BJ (cell line): ENCODE results near the gene DLG5. TPM values are rescaled to one million over a fixed set of nuclear protein-coding genes. Genes with fewer than 3 reads are reported as not detected.

Source experiments
- CTCF ChIA-PET: fragments of 350-600 bp; formaldehyde crosslinking; extraction: SDS; loops from one replicate; lab custom pipeline; 2021; ENCODE audit warnings: antibody characterized with exemption, inconsistent platforms; lab: Yijun Ruan, JAX
- POLR2A ChIA-PET: fragments of 300-600 bp; sonication (Branson Sonifier 250); formaldehyde crosslinking; extraction: SDS; loops from one replicate; lab custom pipeline; 2021; ENCODE audit warnings: antibody characterized with exemption; lab: Charles Lee
- DNase-seq: peaks from one replicate; pipeline ENCODE4 v3.0.0-alpha.2; 2011; ENCODE audit warnings: low read depth
- H3K27me3 ChIP-seq: 2 replicates; pipeline ENCODE4 v1.6.0; 2011; ENCODE audit warnings: low read length; ENCODE audit not compliant: control insufficient read depth, insufficient read depth
- H3K36me3 ChIP-seq: 2 replicates; pipeline ENCODE4 v1.5.1; 2011; ENCODE audit warnings: low read length; ENCODE audit not compliant: control insufficient read depth, insufficient read depth
- H3K4me3 ChIP-seq: 2 replicates; pipeline ENCODE4 v1.5.1; 2011; ENCODE audit warnings: low read depth, mild to moderate bottlenecking, control low read depth, low read length
- polyA plus RNA-seq: library from polyadenylated mRNA; depleted of rRNA; stranded (reverse); fragments of >200 nt; gene quantifications from 2 replicates; pipeline ENCODE4 v1.2.3, GENCODE V29; 2011
- TF ChIP-seq, protein P1 (sequence below): IDR thresholded peaks from 2 replicates; pipeline ENCODE4 v1.5.1; 2011; ENCODE audit warnings: low read depth, mild to moderate bottlenecking, control low read depth, inconsistent platforms, low read length, moderate library complexity; ENCODE audit not compliant: insufficient read depth

The DLG5 gene
- polyA plus RNA-seq, 1 experiment = 21.9 TPM

GRCh38 chr10:77881222-77881621 lies 45.3 kb downstream of the DLG5 start:
- no peaks in the 10 kb centered on the region for H3K27me3 ChIP-seq
- H3K4me3 ChIP-seq = no peak overlapping the region
- POLR2A ChIA-PET = no interaction called here
- TF ChIP-seq, protein P1, sequence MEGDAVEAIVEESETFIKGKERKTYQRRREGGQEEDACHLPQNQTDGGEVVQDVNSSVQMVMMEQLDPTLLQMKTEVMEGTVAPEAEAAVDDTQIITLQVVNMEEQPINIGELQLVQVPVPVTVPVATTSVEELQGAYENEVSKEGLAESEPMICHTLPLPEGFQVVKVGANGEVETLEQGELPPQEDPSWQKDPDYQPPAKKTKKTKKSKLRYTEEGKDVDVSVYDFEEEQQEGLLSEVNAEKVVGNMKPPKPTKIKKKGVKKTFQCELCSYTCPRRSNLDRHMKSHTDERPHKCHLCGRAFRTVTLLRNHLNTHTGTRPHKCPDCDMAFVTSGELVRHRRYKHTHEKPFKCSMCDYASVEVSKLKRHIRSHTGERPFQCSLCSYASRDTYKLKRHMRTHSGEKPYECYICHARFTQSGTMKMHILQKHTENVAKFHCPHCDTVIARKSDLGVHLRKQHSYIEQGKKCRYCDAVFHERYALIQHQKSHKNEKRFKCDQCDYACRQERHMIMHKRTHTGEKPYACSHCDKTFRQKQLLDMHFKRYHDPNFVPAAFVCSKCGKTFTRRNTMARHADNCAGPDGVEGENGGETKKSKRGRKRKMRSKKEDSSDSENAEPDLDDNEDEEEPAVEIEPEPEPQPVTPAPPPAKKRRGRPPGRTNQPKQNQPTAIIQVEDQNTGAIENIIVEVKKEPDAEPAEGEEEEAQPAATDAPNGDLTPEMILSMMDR = no peak
- no peak for DNase-seq
- peaks cover 1% of the 10 kb centered on the region; the same call in 1 of the 2 replicates for H3K36me3 ChIP-seq
- CTCF ChIA-PET = no interaction called here

DNA sequence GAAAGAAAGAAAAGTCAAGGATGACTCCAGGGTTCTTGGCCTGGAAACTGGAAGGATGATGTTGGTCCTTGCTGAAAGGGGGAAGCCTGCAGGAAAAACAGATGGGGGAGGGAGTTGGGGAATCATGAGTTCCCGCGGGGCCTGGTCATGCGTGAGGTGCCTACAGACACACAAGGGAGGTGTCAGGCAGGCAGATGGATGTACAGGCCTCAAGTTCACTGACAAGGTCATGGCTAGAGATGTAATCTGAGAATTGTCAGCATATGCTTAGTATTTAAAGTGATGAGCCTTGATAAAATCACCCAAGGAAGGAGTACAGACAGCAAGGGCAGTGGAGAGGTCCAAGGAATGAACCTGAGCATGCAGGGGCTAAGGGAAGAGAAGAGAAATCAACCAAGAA lies 46.8 kb downstream of the DLG5 start:
- H3K27me3 ChIP-seq = no peaks in the 10 kb centered on the region
- H3K4me3 ChIP-seq = no peak overlapping the region
- TF ChIP-seq, protein P1 = no peak
- DNase-seq = no peak
- peaks cover 1% of the 10 kb centered on the region; the same call in 1 of the 2 replicates for H3K36me3 ChIP-seq
- ChIA-PET CTCF (no interaction called here), POLR2A (no interaction called here)

- no peak for DNase-seq
- no peak overlapping the region for H3K4me3 ChIP-seq
- no peaks in the 10 kb centered on the region for H3K27me3 ChIP-seq
- CTCF ChIA-PET = no interaction called here
- no peaks in the 10 kb centered on the region for H3K36me3 ChIP-seq
- TF ChIP-seq, protein P1 = no peak
- POLR2A ChIA-PET = no interaction called here
Observed at GRCh38 chr10:77879065-77879464, 47.5 kb downstream of the DLG5 start.

- CTCF ChIA-PET = no interaction called here
- no peak for DNase-seq
- Histone ChIP-seq H3K4me3 (no peak overlapping the region), H3K27me3 (no peaks in the 10 kb centered on the region), H3K36me3 (no peaks in the 10 kb centered on the region)
- POLR2A ChIA-PET = no interaction called here
- TF ChIP-seq, protein P1 = no peak
Observed at GRCh38 chr10:77877441-77878344, 48.9 kb downstream of the DLG5 start.

DNA sequence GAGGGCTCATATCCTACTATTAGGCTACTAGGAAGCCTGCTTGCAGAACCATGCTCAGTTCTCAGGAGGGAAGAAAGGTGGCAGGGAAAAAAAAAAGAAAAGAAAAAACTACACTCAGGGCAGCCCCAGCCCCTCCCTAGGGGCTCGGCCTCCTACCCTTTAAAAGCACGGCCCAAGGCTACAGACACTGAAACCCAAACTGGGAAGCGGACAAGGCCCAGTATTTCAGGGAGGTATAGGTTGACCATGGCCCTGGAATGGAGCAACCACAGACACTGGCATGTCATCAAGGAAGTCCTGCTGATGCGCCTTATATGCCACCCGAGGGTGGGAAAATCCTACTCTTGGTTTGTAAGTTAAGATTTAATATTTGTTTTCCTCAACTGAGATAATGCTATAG lies 50.8 kb downstream of the DLG5 start:
- Histone ChIP-seq H3K36me3 (no peaks in the 10 kb centered on the region), H3K27me3 (no peaks in the 10 kb centered on the region), H3K4me3 (no peak overlapping the region)
- TF ChIP-seq, protein P1 = no peak
- no peak for DNase-seq
- POLR2A ChIA-PET = no interaction called here
- CTCF ChIA-PET = no interaction called here
